ENCODE data around the gene STK4.

The STK4 gene

GRCh38 chr20:44959638-44960102 is 6.6 kb upstream of the STK4 start:
- no peak for TF ChIP-seq REST (IDR thresholded peaks at IDR 0.05; ENCODE audit: insufficient read depth in 1 of 2, low read depth in 2 of 2, low read length in 2 of 2)
- no peak for TF ChIP-seq POLR2AphosphoS5 (IDR thresholded peaks at IDR 0.05; ENCODE audit: low read depth, low read length)
- no peak for TF ChIP-seq FOXP2 (optimal IDR thresholded peaks at IDR 0.05; ENCODE audit: borderline replicate concordance, extremely low read depth, extremely low read length, insufficient read depth)
- TF ChIP-seq TAF1 (IDR thresholded peaks at IDR 0.05; ENCODE audit: borderline replicate concordance, insufficient read depth, low read length): no peak
- no peak for TF ChIP-seq SIN3A (IDR thresholded peaks at IDR 0.05; ENCODE audit: borderline replicate concordance, insufficient read depth, low read length)

- peak; percentile 66 for TF ChIP-seq POLR2AphosphoS5 (IDR thresholded peaks at IDR 0.05; ENCODE audit: low read depth, low read length)
- TF ChIP-seq SIN3A (IDR thresholded peaks at IDR 0.05; ENCODE audit: borderline replicate concordance, insufficient read depth, low read length): 0 out of 2 replicates have a peak, but pooled peaks have one; percentile 18
- no peak for TF ChIP-seq FOXP2 (optimal IDR thresholded peaks at IDR 0.05; ENCODE audit: borderline replicate concordance, extremely low read depth, extremely low read length, insufficient read depth)
Measured at GRCh38 chr20:44960103-44960852, 6.0 kb upstream of the STK4 start, which contains the start of gene TOMM34. TOMM34 (minus strand) TSS chr20:44960397; CDS start chr20:44960333, 64 bp downstream.

GRCh38 chr20:44961011-44961869 is 5.1 kb upstream of the STK4 start:
- no peak for TF ChIP-seq TAF1 (IDR thresholded peaks at IDR 0.05; ENCODE audit: borderline replicate concordance, insufficient read depth, low read length)
- no peak for TF ChIP-seq POLR2AphosphoS5 (IDR thresholded peaks at IDR 0.05; ENCODE audit: low read depth, low read length)
- no peak for TF ChIP-seq SIN3A (IDR thresholded peaks at IDR 0.05; ENCODE audit: borderline replicate concordance, insufficient read depth, low read length)
- TF ChIP-seq FOXP2 (optimal IDR thresholded peaks at IDR 0.05; ENCODE audit: borderline replicate concordance, extremely low read depth, extremely low read length, insufficient read depth): no peak
- no peak for TF ChIP-seq REST (IDR thresholded peaks at IDR 0.05; ENCODE audit: insufficient read depth in 1 of 2, low read depth in 2 of 2, low read length in 2 of 2)

- TF ChIP-seq SIN3A (IDR thresholded peaks at IDR 0.05; ENCODE audit: borderline replicate concordance, insufficient read depth, low read length): no peak
- TF ChIP-seq FOXP2 (optimal IDR thresholded peaks at IDR 0.05; ENCODE audit: borderline replicate concordance, extremely low read depth, extremely low read length, insufficient read depth): no peak
- TF ChIP-seq POLR2AphosphoS5 (IDR thresholded peaks at IDR 0.05; ENCODE audit: low read depth, low read length): no peak
- no peak for TF ChIP-seq TAF1 (IDR thresholded peaks at IDR 0.05; ENCODE audit: borderline replicate concordance, insufficient read depth, low read length)
- TF ChIP-seq REST (IDR thresholded peaks at IDR 0.05; ENCODE audit: insufficient read depth in 1 of 2, low read depth in 2 of 2, low read length in 2 of 2): no peak
Measured at GRCh38 chr20:44961870-44962267, 4.4 kb upstream of the STK4 start.

GRCh38 chr20:44962483-44962882 is 3.8 kb upstream of the STK4 start:
- no peak for TF ChIP-seq SIN3A (IDR thresholded peaks at IDR 0.05; ENCODE audit: borderline replicate concordance, insufficient read depth, low read length)
- no peak for TF ChIP-seq POLR2AphosphoS5 (IDR thresholded peaks at IDR 0.05; ENCODE audit: low read depth, low read length)
- no peak for TF ChIP-seq FOXP2 (optimal IDR thresholded peaks at IDR 0.05; ENCODE audit: borderline replicate concordance, extremely low read depth, extremely low read length, insufficient read depth)
- TF ChIP-seq REST (IDR thresholded peaks at IDR 0.05; ENCODE audit: insufficient read depth in 1 of 2, low read depth in 2 of 2, low read length in 2 of 2): no peak
- TF ChIP-seq TAF1 (IDR thresholded peaks at IDR 0.05; ENCODE audit: borderline replicate concordance, insufficient read depth, low read length): no peak
